HEK293 (cell line): ENCODE data around the gene CLDN17.

Experiments
- CTCF ChIA-PET: fragments of 350-600 bp; formaldehyde crosslinking; extraction: SDS; loops from one replicate; lab custom pipeline; 2021; ENCODE audit warnings: antibody characterized with exemption; lab: Yijun Ruan, JAX
- POLR2A ChIA-PET: fragments of 300-600 bp; formaldehyde crosslinking; extraction: SDS; loops from one replicate; lab custom pipeline; 2020; ENCODE audit warnings: antibody characterized with exemption, inconsistent platforms; lab: Yijun Ruan, JAX
- H3K27ac ChIP-seq: fragments of 200-500 bp; sonication (Bioruptor generic); 2 replicates; pipeline ENCODE4 v1.5.1; 2014; ENCODE audit warnings: low read depth, low read length, control low read depth, inconsistent platforms; ENCODE audit errors: extremely low read depth
- H3K36me3 ChIP-seq, 2 experiments: fragments of 200-500 bp in 1 of 2; sonication (Bioruptor generic) in 1 of 2; 1 replicate in 1 of 2; 2 replicates in 1 of 2; pipeline ENCODE4 v1.5.1; 2014 to 2017; ENCODE audit warnings: inconsistent platforms in 2 of 2, low read length in 2 of 2; ENCODE audit not compliant: control insufficient read depth in 2 of 2, insufficient read depth in 1 of 2
- H3K4me1 ChIP-seq: fragments of 200-500 bp; sonication (Bioruptor generic); 2 replicates; pipeline ENCODE4 v1.5.1; 2014; ENCODE audit warnings: mild to moderate bottlenecking, low read length, inconsistent platforms; ENCODE audit not compliant: control insufficient read depth, insufficient read depth
- H3K4me3 ChIP-seq: 2 replicates; pipeline ENCODE4 v1.5.1; 2011; ENCODE audit warnings: low read depth, mild to moderate bottlenecking, control low read depth, low read length, moderate library complexity
- H3K9me3 ChIP-seq: fragments of 200-500 bp; sonication (Bioruptor generic); 2 replicates; pipeline ENCODE4 v1.5.1; 2014; ENCODE audit warnings: low read depth, low read length, inconsistent platforms; ENCODE audit not compliant: control insufficient read depth, insufficient read depth
- GLI2 ChIP-seq: fragments of 450-650 bp; formaldehyde crosslinking; IDR thresholded peaks from 2 replicates; pipeline ENCODE4; 2017; ENCODE audit warnings: missing biosample characterization, missing genetic modification characterization, low read depth, borderline replicate concordance
- KLF9 ChIP-seq: fragments of 450-650 bp; formaldehyde crosslinking; IDR thresholded peaks from 2 replicates; pipeline ENCODE4 v1.5.1; 2016; ENCODE audit warnings: missing biosample characterization, missing genetic modification characterization, low read depth
- MZF1 ChIP-seq: fragments of 450-650 bp; formaldehyde crosslinking; IDR thresholded peaks from 2 replicates; pipeline ENCODE4 v1.5.1; 2017; ENCODE audit warnings: missing biosample characterization, missing genetic modification characterization, borderline replicate concordance
- SCRT2 ChIP-seq: fragments of 450-650 bp; formaldehyde crosslinking; IDR thresholded peaks from 2 replicates; pipeline ENCODE4 v1.5.1; 2016; ENCODE audit warnings: missing biosample characterization, missing genetic modification characterization
- ZIC2 ChIP-seq: fragments of 450-650 bp; formaldehyde crosslinking; IDR thresholded peaks from 2 replicates; pipeline ENCODE4 v1.5.1; 2016; ENCODE audit warnings: missing biosample characterization, missing genetic modification characterization
- ZNF121 ChIP-seq: fragments of 450-650 bp; formaldehyde crosslinking; IDR thresholded peaks from 2 replicates; pipeline ENCODE4 v1.5.1; 2016; ENCODE audit warnings: missing biosample characterization, missing genetic modification characterization
- ZNF132 ChIP-seq: fragments of 450-650 bp; formaldehyde crosslinking; IDR thresholded peaks from 2 replicates; pipeline ENCODE4 v1.5.1; 2017; ENCODE audit warnings: missing biosample characterization, missing genetic modification characterization, borderline replicate concordance
- ZNF138 ChIP-seq: fragments of 450-650 bp; formaldehyde crosslinking; IDR thresholded peaks from 2 replicates; pipeline ENCODE4 v1.5.1; 2016; ENCODE audit warnings: missing biosample characterization, missing genetic modification characterization, borderline replicate concordance
- ZNF140 ChIP-seq: fragments of 450-650 bp; formaldehyde crosslinking; IDR thresholded peaks from 2 replicates; pipeline ENCODE4 v1.5.1; 2016; ENCODE audit warnings: missing biosample characterization, missing genetic modification characterization
- ZNF175 ChIP-seq: fragments of 450-650 bp; formaldehyde crosslinking; IDR thresholded peaks from 2 replicates; pipeline ENCODE4 v1.5.1; 2016; ENCODE audit warnings: missing biosample characterization, missing genetic modification characterization
- ZNF202 ChIP-seq: fragments of 450-650 bp; formaldehyde crosslinking; IDR thresholded peaks from 2 replicates; pipeline ENCODE4 v1.5.1; 2016; ENCODE audit warnings: missing biosample characterization, missing genetic modification characterization, borderline replicate concordance
- ZNF221 ChIP-seq: fragments of 450-650 bp; formaldehyde crosslinking; IDR thresholded peaks from 2 replicates; pipeline ENCODE4 v1.5.1; 2017; ENCODE audit warnings: missing biosample characterization, missing genetic modification characterization, borderline replicate concordance
- ZNF311 ChIP-seq: fragments of 450-650 bp; formaldehyde crosslinking; IDR thresholded peaks from 2 replicates; pipeline ENCODE4 v1.5.1; 2017; ENCODE audit warnings: missing biosample characterization, missing genetic modification characterization, borderline replicate concordance
- ZNF510 ChIP-seq: fragments of 450-650 bp; formaldehyde crosslinking; IDR thresholded peaks from 2 replicates; pipeline ENCODE4 v1.5.1; 2018; ENCODE audit warnings: mild to moderate bottlenecking, missing genetic modification characterization, missing biosample characterization; ENCODE audit not compliant: insufficient replicate concordance
- ZNF521 ChIP-seq: fragments of 450-650 bp; formaldehyde crosslinking; IDR thresholded peaks from 2 replicates; pipeline ENCODE4 v1.5.1; 2017; ENCODE audit warnings: missing biosample characterization, mild to moderate bottlenecking, missing genetic modification characterization
- ZNF624 ChIP-seq: fragments of 450-650 bp; formaldehyde crosslinking; IDR thresholded peaks from 2 replicates; pipeline ENCODE4 v1.5.1; 2017; ENCODE audit warnings: missing biosample characterization, missing genetic modification characterization
- ZNF707 ChIP-seq: fragments of 450-650 bp; formaldehyde crosslinking; IDR thresholded peaks from 2 replicates; pipeline ENCODE4 v1.5.1; 2016; ENCODE audit warnings: missing biosample characterization, missing genetic modification characterization
- ZSCAN16 ChIP-seq: fragments of 450-650 bp; formaldehyde crosslinking; IDR thresholded peaks from 2 replicates; pipeline ENCODE4 v1.5.1; 2016; ENCODE audit warnings: missing biosample characterization, missing genetic modification characterization
- ZSCAN23 ChIP-seq: fragments of 450-650 bp; formaldehyde crosslinking; IDR thresholded peaks from 2 replicates; pipeline ENCODE4 v1.5.1; 2016; ENCODE audit warnings: missing biosample characterization, missing genetic modification characterization
- TF ChIP-seq, protein P1 (sequence below): fragments of 450-650 bp; formaldehyde crosslinking; IDR thresholded peaks from 2 replicates; pipeline ENCODE4 v1.5.1; 2017; ENCODE audit warnings: missing biosample characterization, missing genetic modification characterization
- TF ChIP-seq, protein P2 (sequence below): fragments of 450-650 bp; formaldehyde crosslinking; IDR thresholded peaks from 2 replicates; pipeline ENCODE4 v1.5.1; 2016; ENCODE audit warnings: missing biosample characterization, missing genetic modification characterization
- TF ChIP-seq, protein P3 (sequence below): fragments of 450-650 bp; formaldehyde crosslinking; IDR thresholded peaks from 2 replicates; pipeline ENCODE4 v1.5.1; 2016; ENCODE audit warnings: missing biosample characterization, missing genetic modification characterization
- TF ChIP-seq, protein P4 (sequence below): fragments of 450-650 bp; formaldehyde crosslinking; IDR thresholded peaks from 2 replicates; pipeline ENCODE4 v1.5.1; 2016; ENCODE audit warnings: missing biosample characterization, missing genetic modification characterization, low read depth
- TF ChIP-seq, protein P5 (sequence below): fragments of 450-650 bp; formaldehyde crosslinking; IDR thresholded peaks from 2 replicates; pipeline ENCODE4 v1.5.1; 2016; ENCODE audit warnings: missing biosample characterization, missing genetic modification characterization

Gene CLDN17

DNA sequence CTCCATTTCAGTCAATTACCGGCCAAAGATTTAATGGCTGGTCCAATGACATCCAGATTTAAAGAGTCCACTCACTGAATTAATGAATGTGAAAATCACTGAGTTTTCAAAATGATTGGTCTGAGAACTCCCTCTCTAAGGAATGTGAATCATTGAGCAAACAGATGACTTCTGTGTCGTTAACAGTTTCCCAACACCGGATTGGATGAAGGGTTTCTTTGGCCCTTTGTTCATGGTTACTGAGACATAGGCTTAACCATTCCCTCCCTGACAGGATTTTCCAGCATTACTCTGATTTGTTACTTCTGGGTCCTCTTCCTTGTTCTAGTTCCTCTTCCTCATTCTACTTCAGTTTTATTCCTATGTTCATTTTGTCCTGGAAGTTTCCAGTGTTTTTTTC lies 1.5 kb upstream of the CLDN17 start:
- H3K4me3 ChIP-seq = no peak overlapping the region
- H3K4me1 ChIP-seq = no peaks in the 10 kb centered on the region
- ChIA-PET POLR2A (no interaction called here), CTCF (no interaction called here)
- no peaks in the 10 kb centered on the region for H3K9me3 ChIP-seq
- H3K36me3 ChIP-seq = no peaks in the 10 kb centered on the region
- no peak for TF ChIP-seq ZNF202 (tag by site-specific recombination)
- TF ChIP-seq, protein P1, sequence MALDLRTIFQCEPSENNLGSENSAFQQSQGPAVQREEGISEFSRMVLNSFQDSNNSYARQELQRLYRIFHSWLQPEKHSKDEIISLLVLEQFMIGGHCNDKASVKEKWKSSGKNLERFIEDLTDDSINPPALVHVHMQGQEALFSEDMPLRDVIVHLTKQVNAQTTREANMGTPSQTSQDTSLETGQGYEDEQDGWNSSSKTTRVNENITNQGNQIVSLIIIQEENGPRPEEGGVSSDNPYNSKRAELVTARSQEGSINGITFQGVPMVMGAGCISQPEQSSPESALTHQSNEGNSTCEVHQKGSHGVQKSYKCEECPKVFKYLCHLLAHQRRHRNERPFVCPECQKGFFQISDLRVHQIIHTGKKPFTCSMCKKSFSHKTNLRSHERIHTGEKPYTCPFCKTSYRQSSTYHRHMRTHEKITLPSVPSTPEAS (tag by site-specific recombination) = no peak
- TF ChIP-seq ZNF707 (tag by site-specific recombination) = no peak
- TF ChIP-seq, protein P2, sequence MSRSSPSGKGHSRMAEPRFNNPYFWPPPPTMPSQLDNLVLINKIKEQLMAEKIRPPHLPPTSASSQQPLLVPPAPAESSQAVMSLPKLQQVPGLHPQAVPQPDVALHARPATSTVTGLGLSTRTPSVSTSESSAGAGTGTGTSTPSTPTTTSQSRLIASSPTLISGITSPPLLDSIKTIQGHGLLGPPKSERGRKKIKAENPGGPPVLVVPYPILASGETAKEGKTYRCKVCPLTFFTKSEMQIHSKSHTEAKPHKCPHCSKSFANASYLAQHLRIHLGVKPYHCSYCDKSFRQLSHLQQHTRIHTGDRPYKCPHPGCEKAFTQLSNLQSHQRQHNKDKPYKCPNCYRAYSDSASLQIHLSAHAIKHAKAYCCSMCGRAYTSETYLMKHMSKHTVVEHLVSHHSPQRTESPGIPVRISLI = no peak
- TF ChIP-seq ZNF121 = no peak
- TF ChIP-seq ZNF311 (tag by site-specific recombination) = no peak
- no peak for TF ChIP-seq ZNF510 (tag by site-specific recombination)
- no peak for TF ChIP-seq ZSCAN16 (tag by site-specific recombination)
- H3K27ac ChIP-seq = no peak overlapping the region

DNA sequence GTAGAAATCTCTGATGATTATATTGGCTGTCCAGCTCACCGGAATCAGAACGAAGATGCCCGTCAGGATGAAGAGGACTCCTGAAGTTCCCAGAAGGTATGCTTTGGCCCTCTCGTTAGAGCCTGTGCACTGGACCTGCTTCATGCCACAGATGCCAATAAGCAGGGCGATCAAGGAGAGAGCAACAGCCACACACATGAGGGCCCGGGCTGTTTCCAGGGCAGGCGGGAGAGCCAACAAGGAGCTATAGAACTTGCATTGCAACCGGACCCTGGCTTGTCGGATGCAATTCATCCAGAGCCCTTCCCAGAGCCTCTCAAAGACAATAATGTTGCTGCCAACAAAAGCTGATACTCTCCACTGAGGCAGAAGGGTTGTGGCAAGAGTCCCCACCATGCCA lies 434 bp downstream of the CLDN17 start:
- Histone ChIP-seq H3K4me3 (no peak overlapping the region), H3K9me3 (no peaks in the 10 kb centered on the region), H3K4me1 (no peaks in the 10 kb centered on the region), H3K27ac (no peak overlapping the region), H3K36me3 (no peaks in the 10 kb centered on the region)
- no peak for TF ChIP-seq ZNF624 (tag by site-specific recombination)
- no peak for TF ChIP-seq KLF9 (tag by site-specific recombination)
- TF ChIP-seq ZNF521 = no peak
- no peak for TF ChIP-seq ZNF175
- no peak for TF ChIP-seq ZNF132 (tag by site-specific recombination)
- TF ChIP-seq ZNF140 = no peak
- TF ChIP-seq, protein P3, sequence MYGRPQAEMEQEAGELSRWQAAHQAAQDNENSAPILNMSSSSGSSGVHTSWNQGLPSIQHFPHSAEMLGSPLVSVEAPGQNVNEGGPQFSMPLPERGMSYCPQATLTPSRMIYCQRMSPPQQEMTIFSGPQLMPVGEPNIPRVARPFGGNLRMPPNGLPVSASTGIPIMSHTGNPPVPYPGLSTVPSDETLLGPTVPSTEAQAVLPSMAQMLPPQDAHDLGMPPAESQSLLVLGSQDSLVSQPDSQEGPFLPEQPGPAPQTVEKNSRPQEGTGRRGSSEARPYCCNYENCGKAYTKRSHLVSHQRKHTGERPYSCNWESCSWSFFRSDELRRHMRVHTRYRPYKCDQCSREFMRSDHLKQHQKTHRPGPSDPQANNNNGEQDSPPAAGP (tag by site-specific recombination) = no peak
- TF ChIP-seq, protein P2 = no peak
- TF ChIP-seq GLI2 (tag by site-specific recombination) = no peak
- no peak for TF ChIP-seq ZNF221
- no peak for TF ChIP-seq ZNF138
- TF ChIP-seq, protein P4, sequence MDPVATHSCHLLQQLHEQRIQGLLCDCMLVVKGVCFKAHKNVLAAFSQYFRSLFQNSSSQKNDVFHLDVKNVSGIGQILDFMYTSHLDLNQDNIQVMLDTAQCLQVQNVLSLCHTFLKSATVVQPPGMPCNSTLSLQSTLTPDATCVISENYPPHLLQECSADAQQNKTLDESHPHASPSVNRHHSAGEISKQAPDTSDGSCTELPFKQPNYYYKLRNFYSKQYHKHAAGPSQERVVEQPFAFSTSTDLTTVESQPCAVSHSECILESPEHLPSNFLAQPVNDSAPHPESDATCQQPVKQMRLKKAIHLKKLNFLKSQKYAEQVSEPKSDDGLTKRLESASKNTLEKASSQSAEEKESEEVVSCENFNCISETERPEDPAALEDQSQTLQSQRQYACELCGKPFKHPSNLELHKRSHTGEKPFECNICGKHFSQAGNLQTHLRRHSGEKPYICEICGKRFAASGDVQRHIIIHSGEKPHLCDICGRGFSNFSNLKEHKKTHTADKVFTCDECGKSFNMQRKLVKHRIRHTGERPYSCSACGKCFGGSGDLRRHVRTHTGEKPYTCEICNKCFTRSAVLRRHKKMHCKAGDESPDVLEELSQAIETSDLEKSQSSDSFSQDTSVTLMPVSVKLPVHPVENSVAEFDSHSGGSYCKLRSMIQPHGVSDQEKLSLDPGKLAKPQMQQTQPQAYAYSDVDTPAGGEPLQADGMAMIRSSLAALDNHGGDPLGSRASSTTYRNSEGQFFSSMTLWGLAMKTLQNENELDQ = no peak
- no peak for TF ChIP-seq MZF1 (tag by site-specific recombination)
- TF ChIP-seq ZIC2 = no peak
- TF ChIP-seq SCRT2 = no peak
- TF ChIP-seq, protein P5, sequence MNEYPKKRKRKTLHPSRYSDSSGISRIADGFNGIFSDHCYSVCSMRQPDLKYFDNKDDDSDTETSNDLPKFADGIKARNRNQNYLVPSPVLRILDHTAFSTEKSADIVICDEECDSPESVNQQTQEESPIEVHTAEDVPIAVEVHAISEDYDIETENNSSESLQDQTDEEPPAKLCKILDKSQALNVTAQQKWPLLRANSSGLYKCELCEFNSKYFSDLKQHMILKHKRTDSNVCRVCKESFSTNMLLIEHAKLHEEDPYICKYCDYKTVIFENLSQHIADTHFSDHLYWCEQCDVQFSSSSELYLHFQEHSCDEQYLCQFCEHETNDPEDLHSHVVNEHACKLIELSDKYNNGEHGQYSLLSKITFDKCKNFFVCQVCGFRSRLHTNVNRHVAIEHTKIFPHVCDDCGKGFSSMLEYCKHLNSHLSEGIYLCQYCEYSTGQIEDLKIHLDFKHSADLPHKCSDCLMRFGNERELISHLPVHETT (tag by site-specific recombination) = no peak
- TF ChIP-seq ZSCAN23 (tag by site-specific recombination) = no peak
- CTCF ChIA-PET = interaction anchor here (0.9 to 1.3 kb wide), 2 partner anchors 29 to 32 kb away, joined by 3 read pairs; no protein-coding TSS in a partner anchor
- POLR2A ChIA-PET = no interaction called here
